ENCODE results near the gene TMEM132A.

Gene TMEM132A

DNA sequence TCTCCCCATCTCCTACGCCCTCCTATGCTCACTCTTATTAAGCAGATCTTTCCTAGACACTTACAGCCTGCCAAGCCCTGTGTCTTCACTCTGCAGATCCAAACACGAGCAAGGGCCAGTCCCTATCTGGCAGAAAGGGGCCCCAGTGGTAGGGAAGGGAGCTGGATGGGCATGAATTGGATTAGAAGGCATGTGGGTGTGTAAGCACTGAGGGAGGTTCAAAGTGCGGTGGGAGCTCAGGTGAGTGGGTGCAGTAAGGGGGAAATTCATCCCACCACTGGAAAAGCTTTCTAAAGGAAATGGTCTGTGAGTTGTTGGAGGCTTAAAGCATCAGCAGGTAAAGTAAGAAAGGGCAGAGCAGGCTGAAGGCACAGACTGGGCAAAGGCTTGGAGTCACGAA is 5.5 kb downstream of the TMEM132A start:
- Mint-ChIP-seq H3K27ac (ENCODE audit: low read depth) (no peak overlapping the region), H3K4me3 (no peak overlapping the region), H3K9me3 (no peaks in the 10 kb centered on the region), H3K27me3 (peaks cover 48% of the 10 kb centered on the region), H3K4me1 (peaks cover 6% of the 10 kb centered on the region), H3K36me3 (ENCODE audit: insufficient read depth) (no peaks in the 10 kb centered on the region)
- ATAC-seq (replicated peaks; ENCODE audit: extremely low read depth, poor library complexity, severe bottlenecking) (no peak), DNase-seq (ENCODE audit: low spot score in 2 of 2) (no peak)

- H3K4me1 Mint-ChIP-seq, result peaks cover 1% of the 10 kb centered on the region
These were observed 6.1 kb downstream of the TMEM132A start for GRCh38 chr11:60930394-60930793.

GRCh38 chr11:60931917-60932316 is 7.7 kb downstream of the TMEM132A start:
- Mint-ChIP-seq H3K36me3 (ENCODE audit: insufficient read depth) (no peaks in the 10 kb centered on the region), H3K9me3 (no peaks in the 10 kb centered on the region), H3K27me3 (peaks cover 47% of the 10 kb centered on the region), H3K4me3 (no peak overlapping the region), H3K27ac (ENCODE audit: low read depth) (no peak overlapping the region), H3K4me1 (no peaks in the 10 kb centered on the region)
- DNase-seq (ENCODE audit: low spot score in 2 of 2), result no peak
- ATAC-seq (replicated peaks; ENCODE audit: extremely low read depth, poor library complexity, severe bottlenecking), result no peak

More at GRCh38 chr11:60930394-60930793, 6.1 kb downstream of the TMEM132A start:
- H3K36me3 Mint-ChIP-seq (ENCODE audit: insufficient read depth), result no peaks in the 10 kb centered on the region
- H3K4me3 Mint-ChIP-seq, result no peak overlapping the region
- ATAC-seq (replicated peaks; ENCODE audit: extremely low read depth, poor library complexity, severe bottlenecking) (no peak), DNase-seq (ENCODE audit: low spot score in 2 of 2) (no peak)
- H3K27me3 Mint-ChIP-seq, result peaks cover 48% of the 10 kb centered on the region
- H3K27ac Mint-ChIP-seq (ENCODE audit: low read depth), result no peak overlapping the region
- no peaks in the 10 kb centered on the region for H3K9me3 Mint-ChIP-seq

DNA sequence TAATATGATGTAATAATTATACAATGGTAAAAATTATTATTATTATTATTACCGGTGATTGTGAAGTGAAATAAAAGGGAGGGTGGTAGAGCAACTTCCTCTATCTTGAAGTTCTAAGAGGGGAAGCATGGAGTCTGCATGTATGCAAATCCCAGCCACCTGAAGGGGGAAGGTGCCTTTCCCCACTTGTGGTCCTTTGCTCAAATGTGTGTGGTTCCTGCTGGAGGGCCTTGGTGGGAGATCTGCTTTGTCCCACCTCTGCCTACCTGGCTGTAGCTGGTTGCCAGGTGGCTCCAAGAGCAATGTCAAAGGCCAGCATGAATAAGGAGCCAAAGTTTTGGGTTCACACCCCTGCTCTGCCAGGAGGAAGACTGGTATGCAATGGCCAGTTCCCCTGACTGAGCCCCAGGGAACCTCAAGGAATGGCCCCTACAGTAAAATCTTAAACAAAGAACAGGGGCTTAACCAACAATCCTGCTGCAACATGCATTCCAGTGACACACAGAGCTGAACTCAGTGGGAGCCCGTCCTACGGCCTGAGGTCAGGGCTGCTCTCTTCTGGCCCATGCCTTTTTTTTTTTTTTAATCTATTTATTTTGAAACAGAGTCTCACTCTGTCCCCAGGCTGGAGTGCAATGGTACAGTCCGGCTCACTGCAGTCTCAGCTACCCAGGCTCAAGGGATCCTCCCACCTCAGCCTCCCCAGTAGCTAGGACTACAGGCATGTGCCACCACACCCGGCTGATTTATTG is 8.5 kb downstream of the TMEM132A start:
- Mint-ChIP-seq H3K36me3 (ENCODE audit: insufficient read depth) (no peaks in the 10 kb centered on the region), H3K9me3 (no peaks in the 10 kb centered on the region), H3K4me3 (no peak overlapping the region), H3K27me3 (peaks cover 47% of the 10 kb centered on the region), H3K4me1 (no peaks in the 10 kb centered on the region), H3K27ac (ENCODE audit: low read depth) (no peak overlapping the region)
- no peak for DNase-seq (ENCODE audit: low spot score in 2 of 2)
- no peak for ATAC-seq (replicated peaks; ENCODE audit: extremely low read depth, poor library complexity, severe bottlenecking)

GRCh38 chr11:60933416-60934123 is 9.3 kb downstream of the TMEM132A start:
- Mint-ChIP-seq H3K27ac (ENCODE audit: low read depth) (no peak overlapping the region), H3K4me3 (no peak overlapping the region), H3K4me1 (no peaks in the 10 kb centered on the region), H3K36me3 (ENCODE audit: insufficient read depth) (peaks cover 1% of the 10 kb centered on the region), H3K27me3 (peaks cover 54% of the 10 kb centered on the region), H3K9me3 (no peaks in the 10 kb centered on the region)
- DNase-seq (ENCODE audit: low spot score in 2 of 2) (no peak), ATAC-seq (replicated peaks; ENCODE audit: extremely low read depth, poor library complexity, severe bottlenecking) (no peak)

DNA sequence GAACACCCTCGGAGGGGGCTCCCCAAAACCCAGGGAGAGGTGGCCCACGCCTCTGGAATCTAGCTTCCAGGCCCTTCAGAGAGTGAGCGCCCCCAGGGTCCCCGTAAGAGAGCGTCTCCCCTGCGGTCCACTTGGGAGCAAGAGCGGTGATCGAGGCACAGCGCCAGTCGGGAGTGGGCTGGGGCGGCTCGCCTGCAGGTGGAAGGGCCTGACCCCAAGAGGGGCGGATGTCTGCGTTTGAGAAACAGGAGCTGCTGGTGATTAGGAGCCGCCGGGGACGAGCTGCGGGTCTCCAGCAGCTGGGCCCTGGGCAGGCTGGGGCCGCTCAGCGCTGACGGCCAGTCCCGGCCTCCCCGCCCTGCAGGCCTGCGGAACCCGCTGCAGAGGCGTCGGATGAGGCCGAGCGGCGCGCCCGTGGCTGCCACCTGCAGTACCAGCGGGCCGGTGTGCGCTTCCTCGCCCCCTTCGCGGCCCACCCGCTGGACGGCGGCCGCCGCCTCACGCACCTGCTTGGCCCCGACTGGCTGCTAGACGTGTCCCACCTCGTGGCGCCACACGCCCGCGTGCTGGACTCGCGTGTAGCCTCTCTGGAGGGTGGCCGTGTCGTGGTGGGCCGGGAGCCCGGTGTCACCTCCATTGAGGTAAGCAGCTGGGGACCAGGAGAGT is 10.0 kb downstream of the TMEM132A start:
- Mint-ChIP-seq H3K27ac (ENCODE audit: low read depth) (no peak overlapping the region), H3K4me3 (no peak overlapping the region), H3K4me1 (no peaks in the 10 kb centered on the region), H3K27me3 (peaks cover 61% of the 10 kb centered on the region), H3K9me3 (no peaks in the 10 kb centered on the region), H3K36me3 (ENCODE audit: insufficient read depth) (peaks cover 1% of the 10 kb centered on the region)
- ATAC-seq (replicated peaks; ENCODE audit: extremely low read depth, poor library complexity, severe bottlenecking) (no peak), DNase-seq (ENCODE audit: low spot score in 2 of 2) (no peak)

DNA sequence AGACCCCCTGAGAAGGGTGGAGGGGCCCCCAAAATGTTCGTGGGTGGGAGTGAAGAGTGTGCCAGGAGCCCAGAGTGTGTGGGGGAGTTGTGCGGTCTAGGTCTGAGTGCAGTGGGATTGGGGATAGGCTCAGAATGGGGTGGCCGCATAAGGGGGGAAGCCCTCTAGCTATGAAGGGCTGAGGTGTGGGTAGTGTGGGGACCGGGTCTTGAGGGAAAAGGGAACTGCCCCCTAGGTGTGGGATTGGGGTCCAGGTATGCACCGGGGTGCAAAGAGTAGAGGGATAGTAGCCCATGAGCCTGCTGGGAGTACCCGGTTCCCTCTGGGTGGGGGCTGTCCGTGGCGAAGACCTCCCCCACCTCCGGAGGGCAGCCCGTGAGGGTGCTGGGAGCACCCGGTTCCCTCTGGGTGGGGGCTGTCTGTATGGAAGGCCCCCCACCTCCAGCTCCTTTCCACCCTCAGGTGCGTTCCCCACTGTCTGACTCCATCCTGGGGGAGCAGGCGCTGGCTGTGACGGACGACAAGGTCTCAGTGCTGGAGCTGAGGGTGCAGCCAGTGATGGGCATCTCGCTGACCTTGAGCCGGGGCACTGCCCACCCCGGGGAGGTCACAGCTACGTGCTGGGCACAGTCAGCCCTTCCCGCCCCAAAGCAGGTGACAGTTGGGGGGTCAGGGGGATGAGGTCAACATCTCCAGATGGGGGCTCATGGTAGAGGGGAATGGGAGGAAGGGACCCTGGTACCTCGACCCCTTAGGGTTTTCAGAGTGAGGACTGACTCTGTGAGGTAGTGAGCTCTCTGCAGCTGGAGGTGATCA is 10.7 kb downstream of the TMEM132A start:
- DNase-seq (ENCODE audit: low spot score in 2 of 2) (no peak), ATAC-seq (replicated peaks; ENCODE audit: extremely low read depth, poor library complexity, severe bottlenecking) (no peak)
- Mint-ChIP-seq H3K27ac (ENCODE audit: low read depth) (no peak overlapping the region), H3K4me3 (no peak overlapping the region), H3K27me3 (peaks cover 64% of the 10 kb centered on the region), H3K36me3 (ENCODE audit: insufficient read depth) (peaks cover 1% of the 10 kb centered on the region), H3K9me3 (no peaks in the 10 kb centered on the region), H3K4me1 (no peaks in the 10 kb centered on the region)

DNA sequence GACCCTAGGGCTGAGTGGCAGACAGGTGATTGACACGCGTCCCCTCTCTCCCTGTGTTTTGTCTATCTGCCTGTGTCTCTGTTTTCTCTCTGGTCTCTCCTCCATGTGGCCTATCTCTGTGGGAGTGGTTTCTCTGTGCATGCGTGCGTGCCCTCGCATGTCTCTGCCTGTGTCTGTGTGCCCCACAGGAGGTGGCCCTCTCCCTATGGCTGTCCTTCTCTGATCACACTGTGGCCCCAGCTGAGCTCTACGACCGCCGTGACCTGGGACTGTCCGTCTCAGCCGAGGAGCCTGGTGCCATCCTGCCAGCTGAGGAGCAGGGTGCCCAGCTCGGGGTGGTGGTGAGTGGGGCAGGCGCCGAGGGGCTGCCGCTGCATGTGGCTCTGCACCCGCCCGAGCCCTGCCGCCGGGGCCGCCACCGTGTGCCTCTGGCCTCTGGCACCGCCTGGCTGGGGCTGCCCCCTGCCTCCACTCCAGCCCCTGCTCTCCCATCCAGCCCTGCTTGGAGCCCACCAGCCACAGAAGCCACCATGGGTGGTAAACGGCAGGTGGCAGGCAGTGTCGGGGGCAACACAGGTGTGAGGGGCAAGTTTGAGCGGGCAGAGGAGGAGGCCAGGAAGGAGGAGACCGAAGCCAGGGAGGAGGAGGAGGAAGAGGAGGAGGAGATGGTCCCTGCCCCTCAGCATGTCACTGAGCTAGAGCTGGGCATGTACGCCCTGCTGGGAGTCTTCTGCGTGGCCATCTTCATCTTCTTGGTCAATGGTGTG is 11.6 kb downstream of the TMEM132A start:
- DNase-seq (ENCODE audit: low spot score in 2 of 2) (no peak), ATAC-seq (replicated peaks; ENCODE audit: extremely low read depth, poor library complexity, severe bottlenecking) (no peak)
- H3K4me1 Mint-ChIP-seq, result no peaks in the 10 kb centered on the region
- peaks cover 1% of the 10 kb centered on the region for H3K36me3 Mint-ChIP-seq (ENCODE audit: insufficient read depth)
- no peaks in the 10 kb centered on the region for H3K9me3 Mint-ChIP-seq
- peaks cover 62% of the 10 kb centered on the region for H3K27me3 Mint-ChIP-seq
- H3K27ac Mint-ChIP-seq (ENCODE audit: low read depth), result no peak overlapping the region
- no peak overlapping the region for H3K4me3 Mint-ChIP-seq

DNA sequence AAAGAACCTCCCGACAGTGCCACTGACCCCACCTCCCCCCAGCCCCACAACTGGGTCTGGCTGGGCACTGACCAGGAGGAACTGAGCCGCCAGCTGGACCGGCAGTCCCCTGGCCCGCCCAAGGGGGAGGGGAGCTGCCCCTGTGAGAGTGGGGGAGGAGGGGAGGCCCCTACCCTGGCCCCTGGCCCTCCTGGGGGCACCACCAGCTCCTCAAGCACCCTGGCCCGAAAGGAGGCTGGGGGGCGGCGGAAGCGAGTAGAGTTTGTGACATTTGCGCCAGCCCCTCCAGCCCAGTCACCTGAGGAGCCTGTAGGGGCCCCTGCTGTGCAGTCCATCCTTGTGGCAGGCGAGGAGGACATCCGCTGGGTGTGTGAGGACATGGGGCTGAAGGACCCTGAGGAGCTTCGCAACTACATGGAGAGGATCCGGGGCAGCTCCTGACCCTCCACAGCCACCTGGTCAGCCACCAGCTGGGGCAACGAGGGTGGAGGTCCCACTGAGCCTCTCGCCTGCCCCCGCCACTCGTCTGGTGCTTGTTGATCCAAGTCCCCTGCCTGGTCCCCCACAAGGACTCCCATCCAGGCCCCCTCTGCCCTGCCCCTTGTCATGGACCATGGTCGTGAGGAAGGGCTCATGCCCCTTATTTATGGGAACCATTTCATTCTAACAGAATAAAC is 12.3 kb downstream of the TMEM132A start:
- DNase-seq (ENCODE audit: low spot score in 2 of 2) (no peak), ATAC-seq (replicated peaks; ENCODE audit: extremely low read depth, poor library complexity, severe bottlenecking) (no peak)
- Mint-ChIP-seq H3K4me1 (no peaks in the 10 kb centered on the region), H3K27me3 (peaks cover 61% of the 10 kb centered on the region), H3K27ac (ENCODE audit: low read depth) (no peak overlapping the region), H3K36me3 (ENCODE audit: insufficient read depth) (peaks cover 3% of the 10 kb centered on the region), H3K9me3 (no peaks in the 10 kb centered on the region), H3K4me3 (no peak overlapping the region)

DNA sequence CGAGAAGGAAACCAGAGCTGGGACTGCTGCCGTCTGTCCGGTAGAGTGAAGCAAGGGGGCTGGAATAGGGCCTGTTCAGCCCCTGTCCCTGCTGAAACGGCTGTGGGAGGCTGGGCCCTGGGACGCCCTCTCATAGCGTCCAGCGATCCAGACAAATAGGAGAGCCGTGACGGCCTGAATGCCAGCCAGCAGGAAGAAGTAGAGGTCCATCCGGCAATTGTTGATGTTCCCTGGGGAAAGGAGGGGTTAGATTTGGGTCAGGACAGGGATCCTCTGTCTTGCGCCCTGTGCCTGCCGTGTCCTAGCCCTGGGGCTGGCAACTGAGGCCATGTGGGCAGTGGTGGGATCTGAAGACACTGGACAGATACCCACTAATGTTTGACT is 12.9 kb downstream of the TMEM132A start:
- H3K9me3 Mint-ChIP-seq, result no peaks in the 10 kb centered on the region
- no peaks in the 10 kb centered on the region for H3K4me1 Mint-ChIP-seq

DNA sequence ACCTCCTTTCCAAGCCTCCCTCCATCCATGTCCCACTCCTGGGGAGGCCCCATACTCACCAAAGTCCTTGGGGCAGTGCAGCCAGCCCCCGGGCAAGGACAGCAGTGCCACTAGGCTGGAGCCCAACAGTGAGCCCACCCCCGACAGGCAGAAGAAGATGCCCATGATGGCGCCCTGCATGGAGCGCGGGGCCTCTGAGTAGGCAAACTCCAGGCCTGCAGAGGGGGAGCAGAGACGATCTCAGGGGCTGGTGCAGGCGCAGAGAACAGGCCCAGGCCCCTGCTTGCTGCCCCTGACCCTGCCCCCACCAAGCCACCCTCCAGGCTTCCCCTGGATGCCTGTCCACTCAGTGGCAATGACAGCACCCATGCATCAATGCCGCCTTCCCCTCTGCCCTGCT is 13.6 kb downstream of the TMEM132A start:
- H3K4me1 Mint-ChIP-seq, result no peaks in the 10 kb centered on the region
- H3K36me3 Mint-ChIP-seq (ENCODE audit: insufficient read depth), result peaks cover 3% of the 10 kb centered on the region
- DNase-seq (ENCODE audit: low spot score in 2 of 2) (no peak), ATAC-seq (replicated peaks; ENCODE audit: extremely low read depth, poor library complexity, severe bottlenecking) (no peak)
- peaks cover 61% of the 10 kb centered on the region for H3K27me3 Mint-ChIP-seq
- no peaks in the 10 kb centered on the region for H3K9me3 Mint-ChIP-seq
- H3K27ac Mint-ChIP-seq (ENCODE audit: low read depth), result no peak overlapping the region
- H3K4me3 Mint-ChIP-seq, result no peak overlapping the region

More for the DNA sequence above, 12.9 kb downstream of the TMEM132A start:
- Mint-ChIP-seq H3K27me3 (peaks cover 61% of the 10 kb centered on the region), H3K27ac (ENCODE audit: low read depth) (no peak overlapping the region), H3K4me3 (no peak overlapping the region), H3K36me3 (ENCODE audit: insufficient read depth) (peaks cover 3% of the 10 kb centered on the region)
- ATAC-seq (replicated peaks; ENCODE audit: extremely low read depth, poor library complexity, severe bottlenecking) (no peak), DNase-seq (ENCODE audit: low spot score in 2 of 2) (no peak)

Data from central memory CD8-positive, alpha-beta T cell (primary cell).